BJ (cell line): ENCODE data around the gene C19orf67. TPM values are rescaled to one million over a fixed set of nuclear protein-coding genes. Genes with fewer than 3 reads are reported as not detected.
A peak's percentile ranks its signal among the peaks of the same experiment; 100 is the strongest.

Source experiments
- CTCF ChIA-PET: fragments of 350-600 bp; formaldehyde crosslinking; extraction: SDS; loops from one replicate; lab custom pipeline; 2021; ENCODE audit warnings: antibody characterized with exemption, inconsistent platforms; lab: Yijun Ruan, JAX
- POLR2A ChIA-PET: fragments of 300-600 bp; sonication (Branson Sonifier 250); formaldehyde crosslinking; extraction: SDS; loops from one replicate; lab custom pipeline; 2021; ENCODE audit warnings: antibody characterized with exemption; lab: Charles Lee
- DNase-seq: peaks from one replicate; pipeline ENCODE4 v3.0.0-alpha.2; 2011; ENCODE audit warnings: low read depth
- H3K27me3 ChIP-seq: 2 replicates; pipeline ENCODE4 v1.6.0; 2011; ENCODE audit warnings: low read length; ENCODE audit not compliant: control insufficient read depth, insufficient read depth
- H3K36me3 ChIP-seq: 2 replicates; pipeline ENCODE4 v1.5.1; 2011; ENCODE audit warnings: low read length; ENCODE audit not compliant: control insufficient read depth, insufficient read depth
- H3K4me3 ChIP-seq: 2 replicates; pipeline ENCODE4 v1.5.1; 2011; ENCODE audit warnings: low read depth, mild to moderate bottlenecking, control low read depth, low read length
- CTCF ChIP-seq: IDR thresholded peaks from 2 replicates; pipeline ENCODE4 v1.5.1; 2011; ENCODE audit warnings: low read depth, mild to moderate bottlenecking, control low read depth, inconsistent platforms, low read length, moderate library complexity; ENCODE audit not compliant: insufficient read depth
- polyA plus RNA-seq: library from polyadenylated mRNA; depleted of rRNA; stranded (reverse); fragments of >200 nt; gene quantifications from 2 replicates; pipeline ENCODE4 v1.2.3, GENCODE V29; 2011

The C19orf67 gene
- polyA plus RNA-seq, 1 experiment, result not detected

DNA sequence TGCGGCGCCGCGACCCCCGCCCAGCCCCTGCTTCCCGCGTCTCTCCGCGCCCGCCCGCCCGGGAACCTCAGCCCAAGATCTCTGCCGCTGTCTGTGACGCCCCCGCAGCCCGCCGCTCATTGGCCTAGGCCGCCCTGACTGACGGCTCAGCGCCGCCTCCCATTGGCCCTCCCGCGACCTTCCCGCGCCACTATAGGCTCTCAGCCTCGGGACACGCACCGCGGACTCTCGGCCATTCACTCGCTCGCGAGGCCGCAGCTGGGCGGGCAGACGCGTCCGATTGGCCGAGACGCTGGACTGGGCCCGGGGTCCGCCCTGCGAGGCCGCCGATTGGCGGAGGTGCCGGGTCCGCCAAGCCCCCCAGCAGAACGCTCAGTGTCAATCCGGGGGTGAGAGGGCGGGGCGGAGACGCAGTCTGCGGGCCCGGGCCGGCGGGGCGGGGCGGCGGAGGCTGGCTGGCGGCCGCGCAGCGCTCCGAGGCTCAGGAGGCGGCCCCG is 32.1 kb upstream of the C19orf67 start, which contains the start of gene PRKACA:
PRKACA (minus strand) TSS at position 95 of the 497 bp plus-strand sequence. CDS start 215 bp downstream, outside the sequence.
- peak; percentile 92 for DNase-seq
- ChIA-PET CTCF (interaction anchor here (1.0 to 1.3 kb wide), 4 partner anchors 11 to 86 kb away, joined by 3 to 4 read pairs (median 4); partner anchors contain the start of gene IL27RA), POLR2A (no interaction called here)
- TF ChIP-seq CTCF, result no peak
- Histone ChIP-seq H3K4me3 (peak within 1 kb of the TSS; percentile 85), H3K36me3 (no peaks in the 10 kb centered on the region), H3K27me3 (no peaks in the 10 kb centered on the region)

DNA sequence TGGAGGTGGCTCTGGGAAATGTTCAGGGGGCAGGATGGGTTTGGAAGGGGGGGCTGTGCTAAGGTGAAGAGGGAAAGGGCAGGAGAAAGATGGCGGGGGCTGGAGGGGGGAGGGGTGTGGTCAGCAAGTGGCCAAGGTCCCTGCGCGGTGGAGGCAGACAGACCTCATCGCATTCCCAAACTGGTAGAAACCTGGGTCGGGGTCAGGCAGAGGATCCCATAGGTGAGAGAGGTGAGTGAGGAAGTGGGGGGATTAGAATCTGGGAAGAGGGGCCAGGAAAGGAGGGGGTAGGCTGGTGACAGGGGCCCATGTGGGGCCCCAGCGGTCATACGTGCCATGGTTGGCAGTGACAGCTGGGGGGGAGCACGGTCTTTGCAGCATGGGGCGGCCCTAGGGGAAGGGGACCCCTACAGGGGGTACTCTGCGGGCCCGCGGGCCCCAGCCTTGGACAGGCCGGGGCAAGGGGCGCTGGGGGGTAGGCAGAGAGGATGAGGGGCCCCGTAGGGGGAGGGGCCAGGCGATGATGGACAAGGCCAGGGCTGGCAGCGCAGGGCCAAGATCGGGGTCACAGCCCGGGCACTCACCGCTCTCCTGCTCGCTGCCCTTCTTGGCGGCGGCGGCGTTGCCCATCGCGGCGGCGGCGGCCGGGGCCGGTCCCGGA is 31.5 kb upstream of the C19orf67 start:
- H3K36me3 ChIP-seq, result no peaks in the 10 kb centered on the region
- H3K4me3 ChIP-seq, result peak overlapping the region; percentile 85
- H3K27me3 ChIP-seq, result no peaks in the 10 kb centered on the region
- ChIA-PET POLR2A (interaction anchor here (0.6 kb wide), 1 partner anchor 60 kb away, joined by 3 read pairs; no protein-coding TSS in a partner anchor), CTCF (interaction anchor here (1.0 to 2.0 kb wide), 7 partner anchors 9 to 236 kb away, joined by 3 to 11 read pairs (median 4); partner anchors contain the start of genes ASF1B and IL27RA)
- no peak for DNase-seq
- TF ChIP-seq CTCF, result no peak

DNA sequence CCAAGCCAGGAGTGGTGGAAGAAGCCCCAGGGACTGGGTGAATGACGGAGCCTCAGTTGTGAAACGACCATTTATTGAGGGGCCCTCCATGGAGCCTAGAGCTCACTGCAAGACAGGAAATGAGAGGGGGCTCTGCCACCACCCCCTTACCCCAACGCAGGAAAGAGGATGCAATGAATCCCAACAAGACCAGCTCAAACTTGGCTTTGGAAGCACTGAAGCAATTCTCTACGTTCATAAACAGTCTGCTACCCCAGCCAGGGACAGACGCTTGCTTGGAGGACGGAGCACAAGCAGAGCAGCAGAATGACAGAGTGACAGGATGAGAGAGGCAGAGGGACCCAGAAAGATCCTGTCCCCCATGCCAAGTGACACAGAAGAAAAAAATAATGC is 30.9 kb upstream of the C19orf67 start:
- POLR2A ChIA-PET, result interaction anchor here (0.6 kb wide), 1 partner anchor 59 kb away, joined by 3 read pairs; no protein-coding TSS in a partner anchor
- Histone ChIP-seq H3K36me3 (no peaks in the 10 kb centered on the region), H3K27me3 (no peaks in the 10 kb centered on the region), H3K4me3 (peak overlapping the region; percentile 85)
- DNase-seq, result no peak
- CTCF ChIA-PET, result interaction anchor here (0.8 to 2.0 kb wide), 6 partner anchors 8 to 236 kb away, joined by 3 to 11 read pairs (median 4); partner anchors contain the start of genes ASF1B and IL27RA
- TF ChIP-seq CTCF, result no peak

DNA sequence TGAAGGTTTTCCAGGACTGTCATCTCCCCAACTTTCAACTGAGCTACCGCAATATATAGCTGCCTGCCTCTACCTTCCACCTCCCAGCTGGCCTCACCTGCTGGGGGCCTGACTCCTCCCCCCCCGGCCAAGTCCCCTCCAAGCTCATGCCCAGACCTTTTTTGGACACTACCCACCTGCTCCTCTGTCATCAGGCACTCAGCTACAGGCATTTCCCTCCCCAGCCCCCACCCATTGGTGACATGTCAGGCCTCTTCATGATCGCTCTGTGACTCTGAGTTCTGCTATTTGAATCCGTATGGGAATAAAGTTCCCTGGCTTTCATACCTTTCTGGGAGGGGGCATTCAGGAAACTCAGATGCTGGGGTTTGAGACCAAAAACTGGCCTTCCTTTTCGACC is 30.2 kb upstream of the C19orf67 start:
- ChIA-PET POLR2A (no interaction called here), CTCF (interaction anchor here (0.8 to 2.7 kb wide), 7 partner anchors 10 to 254 kb away, joined by 3 to 11 read pairs (median 4); partner anchors contain the start of gene ASF1B)
- no peaks in the 10 kb centered on the region for H3K27me3 ChIP-seq
- no peak for TF ChIP-seq CTCF
- no peak overlapping the region for H3K4me3 ChIP-seq
- no peak for DNase-seq
- H3K36me3 ChIP-seq, result no peaks in the 10 kb centered on the region

DNA sequence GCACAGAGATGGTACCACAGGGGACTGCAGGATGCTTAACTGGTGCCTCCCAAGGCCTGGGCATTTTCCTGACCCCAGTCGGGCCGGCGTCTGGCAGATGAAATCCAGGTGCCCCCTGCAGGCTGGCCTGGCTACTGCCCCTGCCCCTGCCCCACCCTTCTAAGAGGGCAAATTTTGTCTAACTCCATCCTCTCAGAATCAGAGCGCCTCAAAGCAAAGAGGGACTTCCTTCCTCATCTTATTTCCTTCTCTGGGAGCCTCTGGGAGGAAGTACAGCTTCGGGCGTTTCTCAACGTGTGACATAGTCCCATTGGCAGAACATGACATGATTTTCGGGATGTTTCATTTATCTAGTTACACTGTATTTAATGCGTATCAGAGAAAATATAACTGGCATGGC is 29.3 kb upstream of the C19orf67 start:
- H3K36me3 ChIP-seq, result no peaks in the 10 kb centered on the region
- ChIA-PET CTCF (interaction anchor here (1.1 to 2.7 kb wide), 11 partner anchors 9 to 253 kb away, joined by 3 to 11 read pairs (median 5); partner anchors contain the start of gene ASF1B), POLR2A (no interaction called here)
- no peak for DNase-seq
- peak; percentile 61 for TF ChIP-seq CTCF
- no peak overlapping the region for H3K4me3 ChIP-seq
- H3K27me3 ChIP-seq, result no peaks in the 10 kb centered on the region
